Spinal cord (tissue), 10 donors: Measurements from ENCODE around the gene SDK2. TPM values are rescaled to one million over a fixed set of nuclear protein-coding genes. Genes with fewer than 3 reads are reported as not detected.
A peak's percentile ranks its signal among the peaks of the same experiment; 100 is the strongest.

ENCODE experiments used
- DNase-seq, 6 donors: peaks; one replicate each; pipeline versions ENCODE4 v3.0.0 to v3.0.0-alpha.2; 2013 to 2015; ENCODE audit warnings: low spot score in 6 of 6, low read depth in 4 of 6
- H3K27ac ChIP-seq: one replicate; pipeline ENCODE4 v1.5.1; 2013; ENCODE audit warnings: low read depth, low read length, control low read depth
- H3K27me3 ChIP-seq: one replicate; pipeline ENCODE4 v1.6.1; 2013; ENCODE audit warnings: low read length; ENCODE audit not compliant: control insufficient read depth, insufficient read depth
- H3K36me3 ChIP-seq: one replicate; pipeline ENCODE4 v1.6.1; 2013; ENCODE audit warnings: low read length; ENCODE audit not compliant: control insufficient read depth, insufficient read depth
- H3K4me1 ChIP-seq: one replicate; pipeline ENCODE4 v1.6.1; 2013; ENCODE audit warnings: low read length; ENCODE audit not compliant: control insufficient read depth, insufficient read depth
- H3K4me3 ChIP-seq: one replicate; pipeline ENCODE4 v1.5.1; 2013; ENCODE audit warnings: low read depth, low read length, control low read depth
- H3K9me3 ChIP-seq: one replicate; pipeline ENCODE4 v1.6.1; 2013; ENCODE audit warnings: low read length; ENCODE audit not compliant: control insufficient read depth, insufficient read depth
- WGBS: methylation state at CpG from one replicate; pipeline ENCODE4 v1.1.5; 2013; ENCODE audit warnings: missing lambda C conversion rate; ENCODE audit not compliant: insufficient coverage; 5-methylcytosine and 5-hydroxymethylcytosine counted together
- polyA plus RNA-seq, 2 donors: library from polyadenylated mRNA; unstranded; fragments of 120-200 nt; gene quantifications; one replicate each; pipeline ENCODE4 v1.2.1, GENCODE V29; 2013; ENCODE audit not compliant: insufficient read length in 2 of 2
- total RNA-seq, 2 donors: library from RNA; depleted of rRNA in 1 of 2; stranded (reverse); fragments of 120-200 nt in 1 of 2; fragments of >200 nt in 1 of 2; gene quantifications; one replicate each; pipeline versions ENCODE4 v1.2.3 to v1.2.4, GENCODE V29; 2013 to 2014
- donor health status: healthy.

SDK2 gene
- total and polyA plus RNA-seq, 4 donors: 10.9 to 14.4 (median 12.7) TPM

- Histone ChIP-seq H3K27ac (no peak overlapping the region), H3K36me3 (peaks cover 19% of the 10 kb centered on the region), H3K4me1 (peaks cover 11% of the 10 kb centered on the region), H3K27me3 (no peaks in the 10 kb centered on the region), H3K4me3 (no peak overlapping the region), H3K9me3 (no peaks in the 10 kb centered on the region)
- 71% methylated on average over 2 of the region's 2 CpGs for WGBS
- DNase-seq: no peak
Measured at GRCh38 chr17:73503560-73503959, 140.7 kb downstream of the SDK2 start.

GRCh38 chr17:73500414-73500999, 143.7 kb downstream of the SDK2 start:
- H3K36me3 ChIP-seq: peaks cover 4% of the 10 kb centered on the region

GRCh38 chr17:73498886-73499554, 145.2 kb downstream of the SDK2 start:
- H3K4me1 ChIP-seq: peaks cover 13% of the 10 kb centered on the region
- H3K27me3 ChIP-seq: no peaks in the 10 kb centered on the region
- H3K36me3 ChIP-seq: peaks cover 4% of the 10 kb centered on the region
- H3K4me3 ChIP-seq: no peak overlapping the region
- no peak for DNase-seq
- H3K9me3 ChIP-seq: no peaks in the 10 kb centered on the region
- WGBS: 76% methylated on average over 13 of the region's 14 CpGs
- no peak overlapping the region for H3K27ac ChIP-seq

More at GRCh38 chr17:73500414-73500999, 143.7 kb downstream of the SDK2 start:
- no peaks in the 10 kb centered on the region for H3K4me1 ChIP-seq
- H3K27me3 ChIP-seq: no peaks in the 10 kb centered on the region
- H3K9me3 ChIP-seq: no peaks in the 10 kb centered on the region
- no peak overlapping the region for H3K4me3 ChIP-seq
- DNase-seq: no peak
- 42% methylated on average over 2 of the region's 2 CpGs for WGBS
- no peak overlapping the region for H3K27ac ChIP-seq

GRCh38 chr17:73498176-73498575, 146.1 kb downstream of the SDK2 start:
- no peaks in the 10 kb centered on the region for H3K27me3 ChIP-seq
- no peak for DNase-seq
- WGBS: 86% methylated on average over 8 of the region's 8 CpGs

GRCh38 chr17:73497721-73498120, 146.5 kb downstream of the SDK2 start:
- no peak overlapping the region for H3K4me3 ChIP-seq
- H3K9me3 ChIP-seq: no peaks in the 10 kb centered on the region
- H3K4me1 ChIP-seq: peaks cover 26% of the 10 kb centered on the region
- H3K27ac ChIP-seq: no peak overlapping the region
- no peak for DNase-seq
- 96% methylated on average over 7 of the region's 7 CpGs for WGBS
- H3K27me3 ChIP-seq: no peaks in the 10 kb centered on the region
- H3K36me3 ChIP-seq: peaks cover 4% of the 10 kb centered on the region

More at GRCh38 chr17:73498176-73498575, 146.1 kb downstream of the SDK2 start:
- Histone ChIP-seq H3K4me1 (peaks cover 21% of the 10 kb centered on the region), H3K4me3 (no peak overlapping the region), H3K27ac (no peak overlapping the region), H3K36me3 (peaks cover 4% of the 10 kb centered on the region), H3K9me3 (no peaks in the 10 kb centered on the region)

- WGBS: 95% methylated on average over 13 of the region's 13 CpGs
- no peak for DNase-seq
- no peak overlapping the region for H3K27ac ChIP-seq
- no peaks in the 10 kb centered on the region for H3K9me3 ChIP-seq
- peaks cover 38% of the 10 kb centered on the region for H3K4me1 ChIP-seq
- H3K4me3 ChIP-seq: no peak overlapping the region
- H3K27me3 ChIP-seq: no peaks in the 10 kb centered on the region
- peaks cover 4% of the 10 kb centered on the region for H3K36me3 ChIP-seq
Measured at GRCh38 chr17:73496232-73496631, 148.0 kb downstream of the SDK2 start.

GRCh38 chr17:73495641-73496040, 148.6 kb downstream of the SDK2 start:
- 71% methylated on average over 5 of the region's 6 CpGs for WGBS
- peak in 1 of 6 donors; percentile 82 for DNase-seq
- no peak overlapping the region for H3K27ac ChIP-seq
- no peaks in the 10 kb centered on the region for H3K9me3 ChIP-seq
- no peaks in the 10 kb centered on the region for H3K27me3 ChIP-seq
- H3K4me3 ChIP-seq: no peak overlapping the region
- peaks cover 38% of the 10 kb centered on the region for H3K4me1 ChIP-seq
- peaks cover 4% of the 10 kb centered on the region for H3K36me3 ChIP-seq

GRCh38 chr17:73494950-73495349, 149.3 kb downstream of the SDK2 start:
- Histone ChIP-seq H3K9me3 (no peaks in the 10 kb centered on the region), H3K4me3 (no peak overlapping the region), H3K27me3 (no peaks in the 10 kb centered on the region), H3K36me3 (peaks cover 4% of the 10 kb centered on the region), H3K4me1 (peaks cover 38% of the 10 kb centered on the region), H3K27ac (no peak overlapping the region)
- no peak for DNase-seq
- WGBS: 88% methylated on average over 5 of the region's 5 CpGs

GRCh38 chr17:73493956-73494926, 150.0 kb downstream of the SDK2 start:
- H3K36me3 ChIP-seq: peaks cover 2% of the 10 kb centered on the region
- H3K27me3 ChIP-seq: no peaks in the 10 kb centered on the region
- peak in 1 of 6 donors; percentile 81 for DNase-seq
- no peak overlapping the region for H3K4me3 ChIP-seq
- H3K27ac ChIP-seq: no peak overlapping the region
- 38% methylated on average over 20 of the region's 24 CpGs for WGBS
- no peaks in the 10 kb centered on the region for H3K9me3 ChIP-seq
- H3K4me1 ChIP-seq: peaks cover 41% of the 10 kb centered on the region
